Measurements from ENCODE around the gene TUBE1.
"Not testable (repeated sequence)": the region's sequence is repeated elsewhere in the genome, so short reads cannot be mapped to it uniquely, and the experiment has no call there.

TUBE1 gene

GRCh38 chr6:112050429-112050828, 36.9 kb downstream of the TUBE1 start:
- no peak for DNase-seq (ENCODE audit: insufficient read length, low spot score)
- FAIRE-seq = no peak
- no peak for TF ChIP-seq POLR2A (IDR thresholded peaks at IDR 0.05; ENCODE audit: low read depth, low read length)

DNA sequence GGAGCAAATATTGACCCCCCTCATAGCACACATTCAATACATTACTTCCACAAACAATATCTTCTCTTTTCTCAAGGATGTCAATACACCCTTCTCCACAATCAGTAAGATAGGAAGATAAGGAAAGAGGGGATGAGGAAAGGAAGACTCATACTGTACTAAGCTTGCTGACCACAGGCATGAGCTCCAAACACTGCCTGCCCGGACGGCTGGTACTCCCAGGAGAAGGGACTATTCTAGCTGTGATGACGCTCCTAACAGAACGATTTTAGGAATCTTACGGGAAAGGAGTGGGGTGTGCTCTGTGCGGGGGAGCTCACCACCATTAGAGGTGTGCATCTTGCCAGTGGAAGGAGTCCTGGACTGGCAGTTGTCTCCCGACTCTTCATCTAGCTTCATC, 37.3 kb downstream of the TUBE1 start:
- TF ChIP-seq POLR2A (IDR thresholded peaks at IDR 0.05; ENCODE audit: low read depth, low read length) = no peak
- no peak for FAIRE-seq
- no peak for DNase-seq (ENCODE audit: insufficient read length, low spot score)

GRCh38 chr6:112049026-112049799, 38.1 kb downstream of the TUBE1 start:
- DNase-seq (ENCODE audit: insufficient read length, low spot score) (peak; percentile 42), FAIRE-seq (no peak)
- TF ChIP-seq POLR2A (IDR thresholded peaks at IDR 0.05; ENCODE audit: low read depth, low read length) = no peak

GRCh38 chr6:112047523-112047922, 39.8 kb downstream of the TUBE1 start:
- FAIRE-seq = not testable (repeated sequence)

DNA sequence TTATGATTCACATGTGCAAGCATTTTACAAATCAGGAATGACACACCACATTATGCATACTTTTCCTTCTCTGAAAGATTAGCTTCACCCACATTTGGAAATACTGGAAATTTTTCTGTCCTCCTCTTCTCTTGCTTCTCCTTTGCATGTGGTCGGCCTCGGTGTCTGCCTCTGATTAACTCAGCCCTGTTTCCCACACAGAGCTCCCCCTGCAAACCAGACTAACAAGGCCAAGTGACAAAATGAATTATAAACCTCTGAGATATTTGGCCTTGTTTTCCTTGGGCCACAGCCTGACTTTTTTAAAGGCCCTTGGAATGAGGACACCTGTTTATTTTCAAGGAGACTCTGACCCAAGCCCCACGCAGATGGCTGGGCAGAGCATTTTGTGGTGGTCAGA, 42.4 kb downstream of the TUBE1 start:
- DNase-seq (ENCODE audit: insufficient read length, low spot score) (no peak), FAIRE-seq (no peak)
- no peak for TF ChIP-seq POLR2A (IDR thresholded peaks at IDR 0.05; ENCODE audit: low read depth, low read length)

More at GRCh38 chr6:112047523-112047922, 39.8 kb downstream of the TUBE1 start:
- DNase-seq (ENCODE audit: insufficient read length, low spot score) = not testable (repeated sequence)

DNA sequence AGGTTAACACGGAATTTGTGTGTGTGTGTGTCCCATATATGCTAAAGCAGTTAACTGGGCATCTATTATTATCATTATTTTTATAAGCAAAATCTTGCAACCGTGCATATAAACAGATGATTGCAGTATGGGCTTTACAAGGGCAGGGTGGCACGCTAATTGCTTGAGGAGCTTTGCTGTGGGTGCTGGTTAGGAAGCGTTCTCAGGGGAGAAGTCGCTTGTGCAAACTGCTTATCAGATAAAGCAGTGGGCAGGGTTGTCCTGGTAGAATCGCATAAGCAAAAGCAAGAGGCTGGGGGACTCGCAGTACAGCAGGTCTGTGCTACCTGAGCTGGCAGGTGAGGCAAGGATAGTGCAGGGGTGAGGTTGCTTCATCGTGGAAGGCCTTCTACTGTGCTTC, 43.1 kb downstream of the TUBE1 start:
- DNase-seq (ENCODE audit: insufficient read length, low spot score) (no peak), FAIRE-seq (no peak)
- no peak for TF ChIP-seq POLR2A (IDR thresholded peaks at IDR 0.05; ENCODE audit: low read depth, low read length)

- no peak for FAIRE-seq
- peak; percentile 43; the same call in 1 of the 2 replicates for TF ChIP-seq POLR2A (IDR thresholded peaks at IDR 0.05; ENCODE audit: low read depth, low read length)
- DNase-seq (ENCODE audit: insufficient read length, low spot score) = peak; percentile 42
Observed at GRCh38 chr6:112043032-112044007, 44.0 kb downstream of the TUBE1 start.

DNA sequence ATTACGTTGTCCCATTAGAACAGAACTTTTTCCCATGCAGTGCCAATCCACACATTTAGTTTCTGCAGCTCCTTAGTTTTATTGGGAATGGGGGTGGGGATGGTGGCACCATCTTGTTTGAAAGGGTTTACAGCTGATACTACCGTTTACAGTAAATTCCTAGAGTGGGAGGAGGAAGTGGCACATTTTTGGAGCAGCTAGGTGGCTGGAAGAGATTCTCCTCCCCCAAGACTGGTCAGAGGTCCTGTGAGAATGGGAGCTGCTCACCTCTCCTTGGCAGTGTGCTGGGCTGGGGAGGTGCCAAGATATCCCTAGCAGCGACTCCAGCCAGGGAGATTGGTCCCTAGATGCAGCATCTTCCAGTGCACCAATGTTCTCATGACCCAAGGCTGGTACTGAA, 45.7 kb downstream of the TUBE1 start:
- TF ChIP-seq POLR2A (IDR thresholded peaks at IDR 0.05; ENCODE audit: low read depth, low read length) = no peak
- no peak for DNase-seq (ENCODE audit: insufficient read length, low spot score)
- FAIRE-seq = no peak

- TF ChIP-seq POLR2A (IDR thresholded peaks at IDR 0.05; ENCODE audit: low read depth, low read length) = no peak
Observed at GRCh38 chr6:112040956-112041355, 46.3 kb downstream of the TUBE1 start.

GRCh38 chr6:112039431-112039770, 47.9 kb downstream of the TUBE1 start:
- FAIRE-seq = no peak
- no peak for DNase-seq (ENCODE audit: insufficient read length, low spot score)
- TF ChIP-seq POLR2A (IDR thresholded peaks at IDR 0.05; ENCODE audit: low read depth, low read length) = no peak

More at GRCh38 chr6:112040956-112041355, 46.3 kb downstream of the TUBE1 start:
- FAIRE-seq (no peak), DNase-seq (ENCODE audit: insufficient read length, low spot score) (no peak)

GRCh38 chr6:112038756-112039430, 48.4 kb downstream of the TUBE1 start:
- DNase-seq (ENCODE audit: insufficient read length, low spot score) (no peak), FAIRE-seq (no peak)

DNA sequence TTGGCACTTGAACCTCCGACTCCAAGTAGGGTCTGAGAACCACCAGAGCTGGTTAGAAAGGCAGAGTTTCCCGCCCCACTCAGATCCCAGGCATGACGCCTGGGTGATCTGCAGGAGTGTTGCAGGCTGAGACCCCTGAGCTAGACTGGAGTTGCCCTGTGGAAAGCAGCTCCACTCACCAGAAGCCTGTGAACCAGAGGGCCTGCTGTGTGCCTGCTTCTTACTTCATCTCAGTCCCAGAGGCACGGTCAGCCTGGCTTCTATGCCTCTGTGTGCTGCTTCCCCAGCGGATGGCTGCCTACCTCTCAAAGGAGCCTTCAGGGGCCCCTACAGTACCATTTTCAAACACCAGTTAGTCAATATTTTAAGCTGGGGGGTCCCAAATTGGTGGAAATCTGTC, 49.0 kb downstream of the TUBE1 start:
- no peak for TF ChIP-seq POLR2A (IDR thresholded peaks at IDR 0.05; ENCODE audit: low read depth, low read length)
- DNase-seq (ENCODE audit: insufficient read length, low spot score) = no peak
- FAIRE-seq = no peak

More at GRCh38 chr6:112038756-112039430, 48.4 kb downstream of the TUBE1 start:
- no peak for TF ChIP-seq POLR2A (IDR thresholded peaks at IDR 0.05; ENCODE audit: low read depth, low read length)

- TF ChIP-seq POLR2A (IDR thresholded peaks at IDR 0.05; ENCODE audit: low read depth, low read length) = peak; percentile 34; the same call in 1 of the 2 replicates
- FAIRE-seq (peak; percentile 38), DNase-seq (ENCODE audit: insufficient read length, low spot score) (peak; percentile 63)
Observed at GRCh38 chr6:112037783-112038216, 49.5 kb downstream of the TUBE1 start.
